GM18951 (cell line): ENCODE results near the gene RPL5.

ENCODE experiments used
- POLR2A ChIP-seq: IDR thresholded peaks from 4 replicates; pipeline ENCODE4 v1.6.1; 2011; ENCODE audit warnings: mild to moderate bottlenecking; ENCODE audit not compliant: insufficient read length, insufficient read depth; ENCODE audit errors: extremely low read depth
- in situ Hi-C: fragments of 300-500 bp; cut with MboI; formaldehyde crosslinking; loops from one replicate; pipeline ENCODE4 v1.12.0; 2022; ENCODE audit warnings: low sequenced_read_pairs, mixed read lengths, inconsistent platforms; ENCODE audit not compliant: unreplicated experiment

The RPL5 gene

DNA sequence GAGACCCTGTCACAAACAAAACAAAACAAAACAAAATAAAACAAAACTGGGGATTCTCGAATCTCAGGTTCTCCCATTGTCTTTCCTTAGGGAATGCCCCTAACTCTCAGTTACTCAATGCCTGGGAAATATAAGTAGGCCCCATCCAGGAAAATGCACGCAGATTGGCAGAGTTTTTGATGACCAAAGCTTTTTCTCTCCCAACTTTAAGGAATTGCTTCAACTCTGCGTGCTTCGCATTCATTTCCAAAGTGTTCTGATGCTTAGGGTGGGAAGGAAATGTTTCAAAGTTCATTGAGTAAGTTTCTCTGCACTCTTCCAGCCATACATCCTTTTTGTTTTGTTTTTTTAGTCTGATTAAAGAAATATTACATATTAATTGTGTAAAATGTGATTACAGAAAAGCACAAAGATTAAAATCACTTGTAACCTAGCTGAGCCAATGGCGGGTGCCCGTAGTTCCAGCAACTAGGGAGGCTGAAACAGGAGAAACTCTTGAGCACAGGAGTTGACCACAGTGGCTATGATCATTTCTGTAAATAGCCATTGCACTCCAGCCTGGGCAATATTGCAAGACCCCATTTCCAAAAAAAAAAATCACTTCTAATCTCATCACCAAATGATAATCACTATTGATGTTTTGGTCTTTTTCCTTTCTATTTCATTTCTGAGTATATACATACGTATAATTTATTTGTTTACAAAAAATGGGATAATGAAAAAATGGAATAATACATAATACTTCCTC lies 28.5 kb upstream of the RPL5 start:
- no peak for TF ChIP-seq POLR2A
- in situ Hi-C loops = no loop called here

DNA sequence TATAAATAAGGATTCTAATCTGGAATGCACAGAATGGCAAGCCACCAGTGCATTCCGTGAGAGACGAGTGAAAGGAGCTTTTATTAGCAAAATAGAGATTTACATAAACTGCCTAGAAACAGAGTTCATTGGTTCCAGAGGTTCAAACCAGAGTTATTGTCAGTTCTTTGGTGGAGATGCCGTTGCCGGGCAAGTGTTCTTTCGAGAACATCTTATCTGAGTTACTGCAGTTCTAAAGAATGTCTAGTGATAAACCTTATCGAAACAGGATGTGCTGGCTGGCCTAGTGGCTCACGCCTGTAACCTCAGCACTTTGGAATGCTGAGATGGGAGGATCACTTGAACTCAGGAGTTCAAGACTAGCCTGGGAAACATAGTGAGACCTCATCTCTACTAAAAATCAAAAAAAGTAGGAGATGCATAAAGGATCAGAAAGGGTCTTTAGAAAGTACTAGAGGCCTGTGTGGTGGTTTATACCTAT lies 27.1 kb upstream of the RPL5 start:
- in situ Hi-C loops = no loop called here
- no peak for TF ChIP-seq POLR2A

DNA sequence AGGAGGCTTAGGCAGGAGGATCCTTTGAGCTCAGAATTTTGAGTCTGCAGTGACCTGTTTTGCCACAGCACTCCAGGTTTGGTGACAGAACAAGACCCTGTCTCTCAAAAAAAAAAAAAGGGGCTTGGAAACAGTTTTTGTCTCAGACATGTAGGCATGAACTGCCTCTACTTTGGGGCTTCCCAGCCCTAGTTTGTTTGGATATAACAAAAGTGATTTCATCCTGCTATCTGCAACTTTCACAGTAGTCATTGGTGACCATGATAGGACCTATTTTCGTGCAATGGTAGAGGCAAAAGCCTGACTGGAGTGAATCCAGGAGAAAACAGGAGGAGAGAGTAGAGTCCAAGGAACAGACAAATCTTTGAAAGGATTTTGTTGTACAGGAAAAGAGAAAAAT lies 26.6 kb upstream of the RPL5 start:
- in situ Hi-C loops = no loop called here
- no peak for TF ChIP-seq POLR2A

DNA sequence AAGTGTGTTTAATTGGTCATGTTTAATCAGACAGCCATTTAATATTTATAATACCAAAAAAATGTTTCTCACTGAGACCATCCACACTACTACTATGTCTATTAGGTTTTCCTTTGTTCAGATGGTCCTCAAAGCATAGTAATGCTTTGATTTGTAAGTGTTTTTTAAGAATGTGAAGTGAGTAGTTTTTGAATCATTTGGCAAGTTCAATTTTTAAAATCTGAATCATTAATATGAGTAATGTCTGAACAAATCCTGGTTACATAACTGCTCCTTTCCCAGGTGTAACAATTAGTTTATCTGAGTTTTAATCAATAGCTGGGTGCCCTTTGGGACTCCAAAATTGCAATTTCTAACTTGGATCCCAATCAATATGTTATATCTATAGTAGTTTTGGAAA lies 23.5 kb upstream of the RPL5 start:
- in situ Hi-C loops = no loop called here
- TF ChIP-seq POLR2A = no peak

DNA sequence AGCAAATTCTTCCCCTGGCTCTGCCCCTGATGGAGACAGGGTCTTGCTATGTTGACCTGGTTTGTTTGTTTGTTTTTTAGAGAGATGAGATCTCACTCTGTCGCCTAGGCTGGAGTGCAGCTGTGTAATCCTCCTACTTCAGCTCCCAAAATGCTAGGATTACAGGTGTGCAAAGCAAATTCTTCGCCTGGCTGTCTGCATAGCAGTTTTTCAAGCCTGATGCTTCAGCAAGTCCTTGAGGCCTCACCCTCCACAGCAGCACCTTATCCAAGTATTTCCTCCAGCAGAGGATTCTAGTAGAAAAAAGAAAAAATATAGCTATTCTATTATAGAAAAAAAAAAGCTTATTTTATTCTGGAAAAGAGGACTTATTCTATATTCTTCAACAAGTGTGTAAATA lies 15.1 kb upstream of the RPL5 start:
- TF ChIP-seq POLR2A = no peak
- in situ Hi-C loops = no loop called here

DNA sequence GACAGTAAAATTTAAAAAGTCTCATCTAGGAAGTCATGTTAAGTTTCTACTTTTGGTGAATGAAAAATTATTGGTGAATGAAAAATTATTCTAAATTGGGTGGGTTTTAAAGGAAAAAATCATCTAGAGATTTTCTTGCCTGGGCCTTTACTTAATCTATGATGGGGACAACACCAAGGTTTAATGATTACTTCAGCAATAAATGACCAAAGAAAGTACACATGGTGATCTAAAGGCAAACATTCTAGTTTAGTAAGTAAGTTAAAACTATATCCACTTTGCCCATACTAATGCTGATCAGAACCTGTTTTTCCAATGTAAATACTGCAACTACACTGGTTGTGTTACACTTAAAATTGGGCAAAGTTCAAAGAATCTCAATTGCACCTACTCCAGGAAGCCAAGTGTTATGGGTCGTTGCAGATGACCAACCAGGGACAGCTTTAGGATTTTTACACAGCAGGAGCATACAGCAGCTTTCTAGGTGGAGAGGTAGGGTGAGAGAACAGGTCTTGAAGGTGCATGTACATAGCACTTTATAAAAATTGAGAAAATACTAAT lies 14.6 kb upstream of the RPL5 start:
- in situ Hi-C loops = no loop called here
- TF ChIP-seq POLR2A = no peak

DNA sequence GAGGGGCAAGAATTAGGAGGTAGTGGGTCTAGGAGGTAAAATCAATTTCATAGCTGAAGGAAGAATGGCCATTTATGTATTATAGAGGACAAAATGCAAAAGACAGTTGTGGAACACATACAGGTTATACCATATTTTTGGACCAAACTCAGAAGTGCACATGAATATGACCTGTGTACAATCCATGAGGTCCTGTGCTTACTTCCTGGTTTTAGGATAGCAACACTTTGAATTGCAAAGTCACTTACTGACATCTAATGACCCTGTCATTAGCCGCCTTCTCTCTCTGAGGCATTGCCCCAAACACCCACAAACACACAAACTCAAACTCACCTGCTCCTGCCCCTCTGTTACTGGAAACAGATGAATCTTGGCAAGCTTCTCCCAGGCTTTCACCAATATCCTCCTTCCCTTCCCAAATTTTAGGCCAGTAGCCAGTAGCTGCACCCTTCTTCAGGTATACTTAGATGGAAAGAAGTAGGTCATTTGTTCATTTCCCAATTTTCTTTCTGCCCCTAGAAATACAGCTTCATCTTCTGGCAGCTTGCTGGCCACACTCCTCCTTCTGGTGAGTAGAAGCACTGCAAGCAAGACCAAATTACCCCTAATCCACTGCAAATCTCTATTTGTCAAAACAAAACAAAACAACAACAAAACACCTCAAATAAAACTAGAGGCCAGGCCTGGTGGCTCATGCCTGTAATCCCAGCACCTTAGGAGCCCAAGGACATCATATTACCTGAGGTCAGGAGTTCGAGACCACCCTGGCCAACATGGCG lies 13.7 kb upstream of the RPL5 start:
- no peak for TF ChIP-seq POLR2A
- in situ Hi-C loops = no loop called here

DNA sequence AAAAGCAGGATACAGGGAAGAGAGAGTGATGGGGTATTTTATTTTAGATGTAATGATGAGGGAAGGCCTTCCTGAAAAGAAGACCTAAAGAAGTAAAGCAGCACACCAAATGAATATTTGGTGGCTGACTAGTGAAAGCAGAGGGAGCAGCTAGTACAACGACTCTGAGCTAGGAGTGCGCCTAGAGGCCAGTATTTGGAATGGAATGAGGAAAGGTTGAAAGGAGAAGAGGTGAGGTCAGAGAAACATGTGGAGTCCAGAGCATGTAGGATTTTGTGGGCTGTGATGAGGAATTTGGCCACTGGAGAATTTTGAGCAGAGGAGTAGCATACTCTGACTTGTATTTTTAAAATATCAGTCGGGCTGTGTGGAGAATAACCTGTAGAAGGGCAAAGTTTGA lies 11.8 kb upstream of the RPL5 start:
- in situ Hi-C loops = no loop called here
- no peak for TF ChIP-seq POLR2A

DNA sequence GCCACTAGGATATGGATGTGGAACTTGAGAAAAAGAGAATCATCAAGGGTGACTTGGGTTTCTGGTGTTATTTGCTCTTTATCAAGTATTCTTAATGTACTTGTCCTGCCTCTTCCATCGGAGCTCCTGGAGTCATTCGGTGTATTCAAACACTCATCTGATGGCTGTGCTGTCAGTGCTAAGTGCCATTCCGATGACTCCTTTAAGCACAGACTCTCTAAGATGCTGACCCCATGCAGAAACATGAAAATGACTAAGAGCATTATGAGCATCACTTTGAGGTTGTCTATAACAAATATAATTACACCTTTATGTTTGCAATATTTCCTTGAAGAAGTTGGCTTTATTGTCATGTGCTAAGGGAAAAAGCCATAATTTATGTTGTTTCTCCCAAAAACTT lies 11.3 kb upstream of the RPL5 start:
- TF ChIP-seq POLR2A = no peak
- in situ Hi-C loops = no loop called here

DNA sequence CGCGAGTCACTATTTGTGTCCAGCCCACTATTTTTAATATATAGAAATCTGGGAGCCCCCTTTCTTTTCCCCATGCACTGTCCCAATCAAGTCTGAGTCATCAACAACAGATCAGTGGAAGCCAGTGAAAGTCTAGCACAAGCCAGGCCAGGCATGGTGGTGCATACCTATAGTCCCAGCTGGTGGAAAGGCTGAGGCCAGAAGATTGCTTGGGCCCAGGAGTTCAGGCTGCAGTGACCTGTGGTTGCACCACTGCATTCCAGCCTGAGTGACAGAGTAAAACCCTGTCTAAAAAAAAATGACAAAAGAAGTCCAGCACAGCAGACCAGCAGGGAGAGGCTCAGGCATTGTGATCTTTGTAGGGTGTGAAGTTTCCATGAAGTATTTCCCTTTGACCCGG lies 9.0 kb upstream of the RPL5 start:
- in situ Hi-C loops = no loop called here
- no peak for TF ChIP-seq POLR2A

DNA sequence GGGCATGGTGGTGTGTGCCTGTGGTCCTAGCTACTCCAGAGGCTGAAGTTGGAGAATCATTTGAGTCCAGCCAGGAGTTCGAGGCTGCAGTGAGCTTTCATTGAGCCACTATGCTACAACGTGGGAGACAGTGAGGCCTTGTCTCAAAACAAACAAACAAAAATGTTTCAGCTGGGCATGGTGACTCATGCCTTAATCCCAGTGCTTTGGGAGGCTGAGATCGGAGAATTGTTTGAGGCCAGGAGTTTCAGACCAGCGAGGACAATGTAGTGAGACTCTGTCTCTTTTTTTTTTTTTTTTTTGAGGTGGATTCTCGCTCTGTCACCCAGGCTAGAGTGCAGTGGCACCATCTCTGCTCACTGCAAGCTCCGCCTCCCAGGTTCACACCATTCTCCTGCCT lies 5.0 kb upstream of the RPL5 start:
- no peak for TF ChIP-seq POLR2A
- in situ Hi-C loops = no loop called here

DNA sequence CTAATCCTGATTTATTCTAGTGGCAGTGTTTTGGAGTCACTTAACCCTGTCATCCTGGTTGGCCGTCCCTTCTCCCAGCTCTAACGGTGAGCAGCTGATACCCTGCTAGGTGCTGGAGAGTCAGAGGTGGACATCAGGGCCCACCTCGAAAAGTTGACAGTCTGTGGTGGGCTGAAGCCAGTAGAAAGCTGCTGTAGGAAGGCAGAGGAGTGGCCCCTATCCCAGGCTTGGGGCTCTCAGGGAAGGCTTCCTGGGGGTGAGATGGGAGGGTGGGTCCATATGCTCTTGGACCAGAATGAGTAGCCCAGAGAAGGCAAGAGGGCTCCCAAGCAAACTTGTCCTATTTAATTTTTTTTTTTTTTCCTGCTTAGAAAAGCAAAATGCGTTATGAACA lies 475 bp upstream of the RPL5 start:
- in situ Hi-C loops = no loop called here
- TF ChIP-seq POLR2A = no peak

DNA sequence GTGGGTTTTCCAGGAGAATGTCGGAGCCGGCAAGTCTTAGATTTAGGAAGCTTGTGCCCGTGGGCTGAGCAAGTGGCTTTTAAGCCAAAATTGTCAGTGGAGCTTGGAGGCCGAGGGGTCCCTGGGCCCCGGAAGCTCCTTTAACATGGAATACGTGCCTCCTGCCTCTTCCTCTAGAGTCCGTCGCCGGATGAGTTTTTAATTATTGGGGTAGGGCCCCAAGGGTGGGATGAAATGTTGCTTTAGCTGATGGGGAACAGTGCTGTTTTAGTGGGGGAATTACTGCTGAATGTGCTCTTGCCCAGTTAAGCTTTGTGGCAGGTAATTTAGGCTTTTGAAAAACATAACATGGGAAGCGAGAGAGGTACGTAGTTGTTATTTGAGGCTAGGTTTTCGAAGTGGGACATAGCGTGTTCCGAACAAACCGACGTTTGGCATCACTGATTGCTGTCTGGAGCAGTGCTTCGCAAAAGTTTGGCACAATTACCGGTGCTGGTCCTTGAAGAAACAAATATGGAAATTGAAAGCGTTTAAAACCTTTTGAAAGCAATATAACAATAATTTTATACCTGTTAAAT lies 786 bp downstream of the RPL5 start:
- no peak for TF ChIP-seq POLR2A
- in situ Hi-C loops = no loop called here

DNA sequence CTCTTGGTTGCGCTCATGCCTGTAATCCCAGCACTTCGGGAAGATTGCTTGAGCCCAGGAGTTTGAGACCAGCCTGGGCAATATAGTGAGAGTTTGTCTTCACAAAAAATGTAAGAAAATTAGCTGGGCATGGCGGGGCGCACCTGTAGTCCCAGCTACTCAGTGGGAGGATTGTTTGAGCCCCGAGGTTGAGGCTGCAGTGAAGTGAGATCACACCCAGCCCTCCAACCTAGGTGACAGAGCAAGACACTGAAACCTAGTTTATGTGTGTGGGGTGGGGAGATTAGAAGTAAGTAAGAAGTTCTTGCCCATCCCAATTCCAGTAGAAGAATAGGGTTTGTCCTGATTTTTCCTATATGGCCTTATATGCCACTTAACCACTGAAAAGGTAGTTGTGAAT lies 2.0 kb downstream of the RPL5 start:
- in situ Hi-C loops = no loop called here
- no peak for TF ChIP-seq POLR2A

DNA sequence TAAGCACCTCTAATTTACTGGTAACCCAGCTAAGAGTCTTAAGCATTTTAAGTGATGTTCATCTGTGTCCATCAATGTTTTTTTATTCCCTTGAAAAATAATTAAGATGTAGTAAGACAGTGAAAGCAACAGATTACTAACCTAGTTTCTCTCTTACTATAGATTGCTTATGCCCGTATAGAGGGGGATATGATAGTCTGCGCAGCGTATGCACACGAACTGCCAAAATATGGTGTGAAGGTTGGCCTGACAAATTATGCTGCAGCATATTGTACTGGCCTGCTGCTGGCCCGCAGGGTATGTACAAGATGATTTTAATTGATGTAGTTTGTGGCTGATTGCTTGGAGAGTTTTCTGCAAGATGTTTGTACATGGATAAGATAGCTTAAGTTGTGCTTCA lies 2.8 kb downstream of the RPL5 start:
- no peak for TF ChIP-seq POLR2A
- in situ Hi-C loops = no loop called here
